Smooth muscle cell (in vitro differentiated cells): Measurements from ENCODE around the gene HOXA7. TPM values are rescaled to one million over a fixed set of nuclear protein-coding genes. Genes with fewer than 3 reads are reported as not detected.
A peak's percentile ranks its signal among the peaks of the same experiment; 100 is the strongest.

Source experiments
- DNase-seq: peaks from one replicate; lab custom pipeline; 2025; ENCODE audit not compliant: unreplicated experiment; lab: John Stamatoyannopoulos, UW
- H2AFZ ChIP-seq: fragments of 200-600 bp; sonication (generic); 2 replicates; pipeline ENCODE4 v1.6.0; 2016; ENCODE audit warnings: antibody characterized with exemption, low read depth, mild to moderate bottlenecking
- H3F3A ChIP-seq: fragments of 200-600 bp; sonication (generic); 2 replicates; pipeline ENCODE4 v1.6.0; 2017; ENCODE audit warnings: antibody characterized with exemption, low read depth
- H3K27ac ChIP-seq: fragments of 200-600 bp; sonication (generic); 2 replicates; pipeline ENCODE4 v1.5.1; 2016; ENCODE audit warnings: low read depth, mild to moderate bottlenecking
- H3K27me3 ChIP-seq: fragments of 200-600 bp; sonication (generic); 2 replicates; pipeline ENCODE4 v1.6.1; 2016; ENCODE audit warnings: low read depth, mild to moderate bottlenecking
- H3K36me3 ChIP-seq: fragments of 200-600 bp; sonication (generic); 2 replicates; pipeline ENCODE4 v1.5.1; 2016; ENCODE audit warnings: low read depth
- H3K4me1 ChIP-seq: fragments of 200-600 bp; sonication (generic); 2 replicates; pipeline ENCODE4 v1.5.1; 2016; ENCODE audit warnings: low read depth
- H3K4me2 ChIP-seq: fragments of 200-600 bp; sonication (generic); 2 replicates; pipeline ENCODE4 v1.6.0; 2016; ENCODE audit warnings: mild to moderate bottlenecking
- H3K4me3 ChIP-seq: fragments of 200-600 bp; sonication (generic); 2 replicates; pipeline ENCODE4 v1.5.1; 2016; ENCODE audit warnings: mild to moderate bottlenecking
- H3K79me2 ChIP-seq: fragments of 200-600 bp; sonication (generic); 2 replicates; pipeline ENCODE4 v1.6.0; 2016; ENCODE audit warnings: low read depth, mild to moderate bottlenecking
- H3K9ac ChIP-seq: fragments of 200-600 bp; sonication (generic); 2 replicates; pipeline ENCODE4 v1.6.0; 2016; ENCODE audit warnings: low read depth
- H3K9me3 ChIP-seq: fragments of 200-600 bp; sonication (generic); replicated peaks from 2 replicates; pipeline ENCODE4 v1.5.1; 2016; ENCODE audit warnings: low read depth
- H4K20me1 ChIP-seq: fragments of 200-600 bp; sonication (generic); 2 replicates; pipeline ENCODE4 v1.6.0; 2016; ENCODE audit warnings: low read depth
- CTCF ChIP-seq: fragments of 200-600 bp; sonication (generic); IDR thresholded peaks from 2 replicates; pipeline ENCODE4 v1.5.1; 2017; ENCODE audit warnings: borderline replicate concordance, mild to moderate bottlenecking, antibody characterized with exemption; ENCODE audit not compliant: insufficient read depth, poor library complexity, severe bottlenecking
- WGBS: methylation state at CpG from one replicate; pipeline ENCODE4 v1.1.7; 2016; ENCODE audit warnings: low lambda C conversion rate; 5-methylcytosine and 5-hydroxymethylcytosine counted together
- polyA plus RNA-seq: library from polyadenylated mRNA; unstranded; fragments of >200 nt; fragmentation: Nextera tagmentation; extraction: Ambion mirVana; gene quantifications from 2 replicates; pipeline ENCODE4 v1.2.1, GENCODE V29; 2016
- total RNA-seq: library from RNA; depleted of rRNA; stranded (reverse); fragments of >200 nt; gene quantifications from 2 replicates; pipeline ENCODE4 v1.2.3, GENCODE V29; 2014

The HOXA7 gene
- total and polyA plus RNA-seq, 2 experiments from 2014 or later, result 0.72 to 1.2 TPM

DNA sequence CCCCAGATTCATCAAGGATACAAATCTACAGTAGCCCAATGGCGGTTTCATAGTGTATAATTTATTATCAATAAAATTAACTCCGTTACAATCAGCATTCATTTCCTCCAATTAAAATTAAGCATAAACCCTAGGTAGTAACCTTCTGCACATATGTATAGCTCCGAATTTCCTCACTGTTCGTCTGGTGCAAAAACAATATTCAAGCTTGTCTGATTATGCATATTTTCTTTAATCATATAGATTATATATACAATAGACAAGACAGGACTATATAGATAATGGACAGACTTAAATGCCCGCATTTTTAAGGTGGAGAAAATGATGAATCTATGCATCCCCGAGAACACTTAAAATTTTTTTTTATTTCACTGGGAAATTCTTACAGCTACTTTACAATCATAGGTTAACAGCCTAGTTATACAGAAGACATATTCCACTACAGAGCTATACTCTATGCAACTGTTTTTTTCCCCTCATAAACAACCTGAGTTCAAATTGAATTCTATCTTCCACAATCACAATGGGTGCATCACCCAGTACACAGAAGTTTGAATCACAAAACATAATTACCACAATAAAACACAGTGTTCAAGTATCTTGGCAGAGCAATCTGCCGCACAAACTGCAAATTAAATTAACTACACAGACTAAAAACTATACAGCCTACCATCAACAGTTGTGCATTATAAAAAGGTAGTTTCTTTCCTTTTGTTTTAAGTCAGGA, 6.2 kb upstream of the HOXA7 start:
- no peak for TF ChIP-seq CTCF
- Histone ChIP-seq H3K4me1 (peaks cover 3% of the 10 kb centered on the region), H3K9ac (peak overlapping the region; percentile 34), H3K27ac (no peak overlapping the region), H3K79me2 (peaks cover 60% of the 10 kb centered on the region), H3K27me3 (peaks cover 62% of the 10 kb centered on the region), H3K4me3 (peak overlapping the region; percentile 67), H3K4me2 (peak overlapping the region; percentile 89), H2AFZ (no peak overlapping the region), H3K9me3 (no peaks in the 10 kb centered on the region), H4K20me1 (peaks cover 6% of the 10 kb centered on the region), H3K36me3 (no peaks in the 10 kb centered on the region), H3F3A (no peaks in the 10 kb centered on the region)
- DNase-seq, result no peak
- 61% methylated on average over 7 of the region's 7 CpGs for whole genome bisulfite sequencing

GRCh38 chr7:27161721-27162560, 5.5 kb upstream of the HOXA7 start:
- no peak overlapping the region for H2AFZ ChIP-seq
- H3K4me1 ChIP-seq, result peaks cover 3% of the 10 kb centered on the region
- no peak overlapping the region for H3K9ac ChIP-seq
- peaks cover 6% of the 10 kb centered on the region for H4K20me1 ChIP-seq
- peaks cover 62% of the 10 kb centered on the region for H3K27me3 ChIP-seq
- no peaks in the 10 kb centered on the region for H3F3A ChIP-seq
- no peaks in the 10 kb centered on the region for H3K9me3 ChIP-seq
- no peak for TF ChIP-seq CTCF
- H3K79me2 ChIP-seq, result peaks cover 52% of the 10 kb centered on the region
- no peaks in the 10 kb centered on the region for H3K36me3 ChIP-seq
- H3K4me3 ChIP-seq, result peak overlapping the region; percentile 67
- H3K4me2 ChIP-seq, result peak overlapping the region; percentile 89
- WGBS, result 21% methylated on average over 30 of the region's 30 CpGs
- peak overlapping the region; percentile 22 for H3K27ac ChIP-seq
- no peak for DNase-seq

DNA sequence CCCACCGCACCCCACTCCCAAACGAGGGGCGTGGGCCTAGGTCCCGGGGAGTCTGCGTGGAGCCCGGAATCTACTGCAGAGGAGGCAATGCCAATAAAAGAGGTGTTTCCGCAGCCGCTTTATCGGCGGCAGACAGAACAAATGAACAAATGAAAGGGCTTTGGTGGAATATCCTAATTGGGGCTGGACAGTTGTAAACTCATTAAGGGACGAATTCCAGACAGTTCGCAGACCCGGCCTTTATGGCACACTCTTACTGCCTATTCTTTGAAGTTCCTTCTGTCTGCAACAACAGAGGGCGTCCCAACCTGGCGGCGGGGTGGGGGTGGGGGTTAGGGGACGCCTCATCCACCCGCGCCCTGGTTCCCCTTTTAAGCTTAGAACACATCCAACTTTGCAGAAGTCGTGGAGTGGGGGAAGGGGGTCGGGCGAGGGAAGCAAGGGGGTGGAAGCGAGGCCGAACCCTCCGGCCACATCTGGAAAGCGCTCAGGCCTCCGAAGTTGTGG, 4.8 kb upstream of the HOXA7 start:
- Histone ChIP-seq H3K4me3 (peak overlapping the region; percentile 67), H3K4me2 (peak overlapping the region; percentile 89), H3K9me3 (no peaks in the 10 kb centered on the region), H3K4me1 (peaks cover 3% of the 10 kb centered on the region), H3K27me3 (peaks cover 63% of the 10 kb centered on the region), H3K79me2 (peaks cover 45% of the 10 kb centered on the region), H4K20me1 (peaks cover 6% of the 10 kb centered on the region), H3F3A (no peaks in the 10 kb centered on the region), H3K9ac (no peak overlapping the region), H2AFZ (peak overlapping the region; percentile 77), H3K36me3 (no peaks in the 10 kb centered on the region), H3K27ac (no peak overlapping the region)
- WGBS, result 6% methylated on average over 25 of the region's 27 CpGs
- TF ChIP-seq CTCF, result no peak
- DNase-seq, result no peak
